ENCODE results near the gene CD164L2.
A peak's percentile ranks its signal among the peaks of the same experiment; 100 is the strongest.

Gene CD164L2

DNA sequence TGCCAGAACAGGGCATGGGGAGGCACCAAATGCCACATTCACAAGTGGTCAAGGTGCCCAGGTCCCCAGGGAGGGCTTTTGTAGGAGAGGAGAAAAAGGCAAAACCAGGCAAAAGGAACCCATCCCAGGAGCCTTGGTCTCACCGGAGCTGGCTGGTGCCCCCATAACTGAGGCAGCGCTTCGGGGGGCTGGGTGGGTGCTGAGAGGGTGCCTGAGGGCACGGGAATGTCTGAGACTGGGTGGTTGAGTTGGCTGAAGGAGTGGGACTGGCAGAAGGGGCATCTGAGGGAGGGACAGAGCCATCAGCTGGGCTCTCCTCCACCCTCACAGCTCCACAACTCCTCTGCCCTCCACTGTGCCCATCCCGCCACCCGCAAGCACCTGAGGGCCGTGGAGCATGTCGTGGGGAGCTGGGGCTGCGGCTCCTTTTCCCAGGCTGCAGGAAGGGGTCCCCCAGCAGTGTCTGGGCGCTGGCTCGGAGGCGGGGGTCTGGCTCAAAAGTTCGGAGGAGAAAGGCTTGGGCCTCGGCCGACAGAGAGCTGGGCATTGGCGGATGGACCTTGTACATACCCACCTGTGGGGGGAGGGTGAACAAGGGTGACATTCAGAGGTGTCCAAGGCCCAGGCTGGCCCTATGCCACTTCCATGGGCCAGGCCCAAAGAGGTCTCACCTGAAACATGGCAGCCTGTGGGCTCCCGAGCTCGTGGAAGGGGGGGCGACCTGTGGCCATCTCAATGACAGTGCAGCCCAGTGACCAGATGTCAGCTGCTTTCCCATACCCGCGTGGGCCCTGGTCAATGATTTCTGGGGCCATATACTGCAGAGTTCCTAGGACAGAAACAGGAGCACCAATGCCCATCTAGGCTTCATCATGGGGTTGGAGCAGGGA lies 24.9 kb downstream of the CD164L2 start:
- no peak for TF ChIP-seq POLR2A (IDR thresholded peaks at IDR 0.05; ENCODE audit: low read depth, low read length)
- DNase-seq (ENCODE audit: insufficient read length, low spot score) (no peak), FAIRE-seq (no peak)

DNA sequence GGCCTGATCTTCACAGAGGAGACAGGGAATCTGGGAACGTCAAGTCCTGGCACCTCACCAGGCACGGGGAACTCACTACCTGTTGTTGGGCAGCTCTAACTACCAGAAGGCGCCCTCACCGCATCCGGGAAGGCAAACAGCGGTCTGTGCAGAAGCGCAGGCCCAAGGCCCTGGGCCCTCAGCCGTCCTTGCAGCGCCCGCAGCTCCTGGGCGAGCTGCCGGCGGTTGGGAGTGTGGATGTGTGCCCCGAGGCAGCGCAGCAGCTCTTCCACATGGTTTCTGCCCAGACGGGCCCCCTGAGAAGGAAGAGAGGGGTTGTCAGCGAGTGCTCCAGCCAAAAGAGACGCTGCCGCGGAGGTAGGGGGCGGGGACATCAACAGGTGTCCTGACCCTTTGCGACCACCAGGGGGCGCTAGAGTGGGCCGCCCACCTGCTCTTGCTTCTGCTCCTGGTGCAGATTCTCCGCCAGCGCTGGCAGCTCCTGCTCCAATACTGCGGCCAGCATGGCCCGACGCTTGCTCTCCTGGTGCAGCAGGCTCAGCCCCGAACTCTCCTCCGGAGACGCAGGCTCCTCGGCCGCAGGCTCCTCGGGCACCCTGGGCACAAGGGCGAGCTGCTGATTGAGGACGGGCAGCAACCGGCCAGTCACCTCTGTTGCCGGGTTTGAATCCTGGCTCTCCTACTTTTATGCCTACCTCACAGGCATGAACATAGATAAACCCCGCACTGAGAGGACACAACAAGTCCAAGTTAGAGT lies 25.7 kb downstream of the CD164L2 start:
- DNase-seq (ENCODE audit: insufficient read length, low spot score) (peak; percentile 68), FAIRE-seq (no peak)
- TF ChIP-seq POLR2A (IDR thresholded peaks at IDR 0.05; ENCODE audit: low read depth, low read length), result no peak

DNA sequence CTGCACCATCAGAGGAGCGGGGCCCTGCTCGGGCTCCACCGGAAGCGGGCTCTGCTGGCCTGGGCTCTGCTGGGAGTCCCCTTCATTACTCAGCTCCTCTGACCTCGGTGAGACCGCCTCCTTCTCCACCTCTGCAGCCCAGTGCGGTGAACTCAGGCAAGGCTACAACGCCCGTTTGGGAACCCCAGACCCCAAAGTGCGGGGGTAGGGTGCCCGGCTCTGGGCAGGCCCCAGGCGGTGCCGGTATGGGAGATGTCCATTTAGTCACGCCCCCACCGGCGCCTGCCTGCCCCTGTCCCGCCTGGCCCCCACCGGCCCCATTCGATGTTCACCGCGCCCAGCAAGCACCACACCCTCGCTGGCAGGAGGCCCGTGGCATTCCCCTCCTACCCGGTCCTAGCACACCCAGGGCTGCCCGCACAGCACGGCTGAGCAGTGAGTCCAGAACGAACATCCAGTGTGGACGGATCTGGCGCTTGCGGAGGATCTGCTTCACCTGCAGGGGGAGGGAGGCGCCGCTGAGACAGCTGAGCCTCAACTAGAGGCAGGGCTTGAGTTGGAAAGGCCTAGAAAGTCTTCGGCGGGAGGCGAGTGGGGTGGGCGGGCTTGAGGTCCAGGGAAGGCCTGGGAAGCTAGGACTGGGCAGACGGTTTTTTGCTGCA lies 26.4 kb downstream of the CD164L2 start:
- FAIRE-seq (no peak), DNase-seq (ENCODE audit: insufficient read length, low spot score) (no peak)
- no peak for TF ChIP-seq POLR2A (IDR thresholded peaks at IDR 0.05; ENCODE audit: low read depth, low read length)

DNA sequence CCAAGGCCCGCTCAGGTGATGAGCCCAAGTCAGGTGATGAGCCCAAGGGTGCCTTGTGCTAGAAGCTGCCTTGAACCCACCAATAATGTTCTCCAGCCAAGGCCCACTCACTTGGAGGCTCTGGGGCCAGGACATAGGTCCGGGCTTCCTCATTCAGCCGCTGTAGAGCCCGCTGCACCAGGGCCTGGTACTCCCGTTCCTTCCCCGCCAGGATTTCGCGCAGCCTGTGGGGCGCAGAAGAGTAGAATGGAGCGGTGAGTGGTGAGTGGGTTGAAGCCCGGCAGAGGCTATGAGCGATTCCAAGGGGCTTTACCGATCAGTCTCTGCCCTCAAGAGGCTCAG lies 26.9 kb downstream of the CD164L2 start:
- TF ChIP-seq POLR2A (IDR thresholded peaks at IDR 0.05; ENCODE audit: low read depth, low read length), result no peak
- no peak for DNase-seq (ENCODE audit: insufficient read length, low spot score)
- FAIRE-seq, result no peak

DNA sequence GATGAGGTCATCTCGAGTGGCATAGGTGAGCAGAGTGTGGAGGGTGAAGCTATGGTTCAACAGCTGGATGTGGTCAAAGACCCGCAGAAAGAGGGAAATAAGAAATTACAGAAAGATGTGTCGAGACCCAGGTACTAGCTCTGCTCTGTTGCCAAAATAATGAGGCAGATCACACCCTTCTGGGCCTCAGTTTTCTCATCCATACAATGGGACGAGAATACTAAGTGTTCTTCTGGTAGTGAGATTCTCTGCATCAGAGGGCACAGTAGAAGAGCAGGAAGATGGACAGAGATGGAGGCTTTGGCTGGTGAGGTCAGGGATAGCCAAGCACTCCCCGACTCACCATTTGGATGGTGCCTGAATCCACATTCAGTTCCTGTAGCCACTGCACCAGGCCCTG lies 27.4 kb downstream of the CD164L2 start:
- TF ChIP-seq POLR2A (IDR thresholded peaks at IDR 0.05; ENCODE audit: low read depth, low read length), result no peak
- DNase-seq (ENCODE audit: insufficient read length, low spot score), result no peak
- FAIRE-seq, result no peak

DNA sequence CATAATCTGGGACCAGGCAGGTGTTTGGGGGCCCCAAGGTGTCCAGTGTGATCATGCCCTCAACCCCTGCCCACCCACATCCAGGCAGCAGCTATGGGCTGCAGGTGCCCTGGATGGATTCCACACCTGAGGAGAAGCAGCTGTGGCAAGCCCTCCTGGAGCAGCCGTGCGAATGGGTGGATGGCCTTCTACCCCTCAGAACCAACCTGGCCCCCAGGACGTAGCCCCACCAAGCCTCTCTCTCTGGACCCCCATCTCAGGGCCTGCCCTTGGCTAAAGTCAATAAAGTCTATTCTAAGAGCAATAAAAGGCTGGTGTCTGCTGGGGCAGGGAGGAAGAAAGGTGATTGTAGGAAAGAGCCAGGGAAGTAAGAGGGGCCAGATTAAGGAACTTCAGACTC lies 29.5 kb downstream of the CD164L2 start:
- DNase-seq (ENCODE audit: insufficient read length, low spot score) (no peak), FAIRE-seq (no peak)
- no peak for TF ChIP-seq POLR2A (IDR thresholded peaks at IDR 0.05; ENCODE audit: low read depth, low read length)

DNA sequence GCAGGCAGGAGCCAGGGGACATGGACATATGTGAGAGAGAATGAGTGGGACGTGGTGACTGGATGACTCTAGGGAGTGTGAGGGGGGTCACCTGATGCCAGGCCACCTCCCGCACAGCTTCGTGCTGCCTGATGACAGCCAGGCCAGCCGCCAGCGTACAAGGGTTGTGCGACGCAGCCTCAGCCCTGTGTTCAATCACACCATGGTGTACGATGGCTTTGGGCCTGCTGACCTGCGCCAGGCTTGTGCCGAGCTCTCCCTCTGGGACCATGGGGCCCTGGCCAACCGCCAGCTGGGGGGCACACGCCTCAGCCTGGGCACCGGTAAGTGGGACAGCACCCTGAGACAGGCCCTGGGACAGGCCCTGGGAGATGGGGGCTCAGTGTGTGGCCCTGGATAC lies 30.0 kb downstream of the CD164L2 start:
- DNase-seq (ENCODE audit: insufficient read length, low spot score) (no peak), FAIRE-seq (no peak)
- TF ChIP-seq POLR2A (IDR thresholded peaks at IDR 0.05; ENCODE audit: low read depth, low read length), result no peak

DNA sequence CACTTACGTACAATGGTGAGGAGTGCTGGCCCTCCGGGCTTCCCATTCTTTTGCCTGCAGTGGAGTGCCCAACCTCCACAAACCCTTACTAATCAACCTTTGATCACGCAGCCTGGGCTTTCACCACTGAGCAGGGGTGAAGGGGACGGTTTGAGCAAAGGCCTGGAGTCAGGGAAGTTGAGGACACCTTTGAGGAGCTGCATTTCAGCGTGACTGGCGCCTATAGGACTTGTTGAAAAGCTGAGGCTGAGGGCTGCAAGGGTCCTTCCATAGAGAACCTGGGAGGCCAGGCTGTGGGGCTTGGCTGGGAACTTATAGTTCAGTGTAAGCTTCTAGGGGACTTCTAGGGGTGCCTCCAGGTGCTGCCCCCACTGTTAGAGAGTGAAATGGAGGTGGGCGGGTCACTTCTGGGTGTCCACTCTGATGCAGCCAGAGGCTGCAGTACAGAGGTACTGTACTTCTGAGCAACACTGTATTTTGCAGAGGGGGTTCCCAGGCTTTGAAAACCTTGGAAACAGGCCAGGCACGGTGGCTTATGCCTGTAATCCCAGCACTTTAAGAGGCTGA lies 31.5 kb downstream of the CD164L2 start:
- DNase-seq (ENCODE audit: insufficient read length, low spot score) (no peak), FAIRE-seq (no peak)
- no peak for TF ChIP-seq POLR2A (IDR thresholded peaks at IDR 0.05; ENCODE audit: low read depth, low read length)

DNA sequence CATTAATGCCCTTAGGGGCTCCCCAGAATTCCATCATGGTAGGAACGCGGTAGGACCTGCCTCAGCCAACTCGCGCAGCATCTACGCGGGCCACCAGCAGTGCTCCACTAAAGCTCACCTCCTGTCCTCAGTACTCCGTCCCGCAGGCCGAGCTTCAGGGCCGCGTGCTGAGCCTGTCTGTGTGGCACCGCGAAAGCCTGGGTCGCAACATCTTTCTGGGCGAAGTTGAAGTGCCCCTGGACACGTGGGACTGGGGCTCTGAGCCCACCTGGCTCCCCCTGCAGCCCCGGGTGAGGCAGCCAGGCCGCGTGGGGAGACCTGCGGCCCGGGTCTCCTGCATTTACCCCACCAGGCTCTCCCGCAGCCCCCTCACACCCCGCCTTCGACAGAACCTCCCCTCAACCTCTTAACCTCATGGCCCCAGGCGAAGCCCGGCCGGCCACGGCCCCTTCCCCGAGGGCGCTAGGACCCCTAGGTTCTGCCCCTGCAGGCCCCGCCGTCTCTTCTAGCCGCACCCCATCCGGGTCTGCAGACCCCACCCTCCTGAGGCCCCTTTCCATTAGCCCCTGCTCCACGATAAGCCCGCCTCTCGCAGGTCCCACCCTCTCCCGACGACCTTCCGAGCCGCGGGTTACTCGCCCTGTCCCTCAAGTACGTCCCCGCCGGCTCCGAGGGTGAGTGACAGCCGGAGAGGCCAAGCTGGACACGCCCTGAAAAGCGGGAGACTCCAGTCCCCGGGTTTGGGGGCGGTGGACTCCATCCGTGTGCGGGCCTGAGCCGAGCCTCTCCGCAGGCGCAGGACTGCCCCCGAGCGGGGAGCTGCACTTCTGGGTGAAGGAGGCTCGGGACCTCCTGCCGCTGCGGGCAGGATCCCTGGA lies 32.2 kb downstream of the CD164L2 start:
- DNase-seq (ENCODE audit: insufficient read length, low spot score) (no peak), FAIRE-seq (no peak)

DNA sequence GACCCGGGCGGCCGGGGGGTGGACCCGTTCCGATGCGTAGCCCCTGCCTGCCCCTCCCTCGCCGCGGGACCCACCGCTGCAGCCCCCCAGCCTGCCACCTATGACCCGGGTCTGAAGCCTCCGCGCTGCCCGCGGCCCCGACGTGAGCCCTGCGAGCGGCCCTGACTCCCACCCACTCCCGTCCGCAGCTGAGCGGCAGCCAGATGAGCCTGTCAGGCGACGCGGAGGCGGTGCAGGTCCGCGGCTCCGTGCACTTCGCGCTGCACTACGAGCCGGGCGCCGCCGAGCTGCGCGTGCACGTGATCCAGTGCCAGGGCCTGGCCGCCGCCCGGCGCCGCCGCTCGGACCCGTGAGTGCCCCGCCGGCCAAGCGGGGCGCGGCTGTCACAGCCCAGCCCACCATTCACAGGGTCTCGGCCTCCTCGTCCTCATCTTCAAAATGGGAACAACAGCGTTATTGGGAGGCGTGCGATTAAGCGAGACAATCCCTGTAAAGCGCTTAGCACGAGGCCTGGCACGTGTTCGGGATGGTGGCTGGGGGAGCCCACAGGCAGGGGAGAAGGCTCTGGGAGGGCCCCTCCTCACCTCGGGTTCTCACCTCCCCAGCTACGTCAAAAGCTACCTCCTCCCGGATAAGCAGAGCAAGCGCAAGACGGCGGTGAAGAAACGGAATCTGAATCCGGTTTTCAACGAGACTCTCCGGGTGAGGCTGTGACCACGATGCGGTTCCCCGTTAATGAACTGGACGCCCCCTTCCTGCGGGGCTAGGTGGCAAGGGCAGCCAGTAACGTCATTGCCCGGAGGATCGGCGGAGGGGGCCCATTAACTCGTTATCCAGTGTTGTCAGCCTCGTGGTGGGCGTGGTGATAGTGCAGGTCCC lies 33.1 kb downstream of the CD164L2 start:
- FAIRE-seq (no peak), DNase-seq (ENCODE audit: insufficient read length, low spot score) (no peak)
- no peak for TF ChIP-seq POLR2A (IDR thresholded peaks at IDR 0.05; ENCODE audit: low read depth, low read length)

More for the DNA sequence above, 32.2 kb downstream of the CD164L2 start:
- TF ChIP-seq POLR2A (IDR thresholded peaks at IDR 0.05; ENCODE audit: low read depth, low read length), result no peak

DNA sequence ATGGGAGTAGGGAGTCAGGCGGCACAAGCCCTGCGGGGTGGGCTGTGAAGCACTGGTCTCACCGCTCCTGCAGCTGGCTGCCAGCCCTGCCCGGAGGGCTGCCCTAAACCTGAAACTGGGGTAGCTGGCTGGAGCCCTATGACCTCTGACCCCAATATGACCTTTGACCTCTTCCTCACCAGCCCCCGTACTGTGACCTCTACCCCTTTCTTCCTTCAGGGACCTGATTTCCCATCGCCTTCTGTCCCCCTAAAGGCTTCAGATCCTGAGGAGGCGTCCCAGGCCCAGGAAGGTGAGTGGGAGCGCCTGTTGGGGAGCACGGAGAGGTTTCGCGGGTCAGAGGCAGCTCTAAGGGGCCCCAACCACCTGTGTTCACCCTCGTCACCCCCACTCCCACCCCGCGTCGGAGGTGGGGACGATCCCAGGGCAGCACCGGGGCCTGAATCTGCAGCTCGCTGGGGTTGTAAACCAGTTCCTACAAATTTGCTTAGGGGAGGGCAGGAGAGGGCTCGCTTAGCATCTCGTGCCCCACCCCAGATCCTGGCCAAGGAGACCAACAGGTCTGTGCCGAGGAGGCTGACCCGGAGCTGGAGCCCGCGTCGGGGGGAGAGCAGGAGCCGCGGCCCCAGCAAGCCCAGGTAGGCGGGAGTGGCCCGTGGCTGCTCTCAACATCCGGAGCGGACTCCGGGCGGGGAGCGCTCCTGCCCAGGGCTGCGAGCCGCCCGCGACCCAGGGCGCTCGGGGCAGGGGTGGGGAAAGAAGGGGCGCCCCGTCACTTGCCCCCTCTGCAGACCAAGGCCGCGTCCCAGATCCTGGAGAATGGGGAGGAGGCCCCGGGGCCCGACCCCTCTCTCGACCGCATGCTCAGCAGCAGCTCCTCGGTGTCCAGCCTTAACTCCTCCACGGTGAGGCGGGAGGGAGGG lies 34.0 kb downstream of the CD164L2 start:
- DNase-seq (ENCODE audit: insufficient read length, low spot score) (peak; percentile 51), FAIRE-seq (no peak)
- no peak for TF ChIP-seq POLR2A (IDR thresholded peaks at IDR 0.05; ENCODE audit: low read depth, low read length)
